MCF 10A (cell line): ENCODE data around the gene RHPN2. TPM values are rescaled to one million over a fixed set of nuclear protein-coding genes. Genes with fewer than 3 reads are reported as not detected.

Experiments used
- BruUV-seq: library from RNA; stranded (reverse); fragments of 400-500 nt; replicated peaks from 2 replicates; lab custom pipeline; 2021; lab: Mats Ljungman, UMichigan
- CTCF ChIA-PET: fragments of 300-600 bp; sonication (Branson Sonifier 250); formaldehyde crosslinking; extraction: SDS; loops from one replicate; lab custom pipeline; 2021; ENCODE audit warnings: antibody characterized with exemption, inconsistent platforms; lab: Yijun Ruan, JAX
- POLR2A ChIA-PET: fragments of 300-600, 350-650 bp; sonication (Branson Sonifier 250); formaldehyde crosslinking; extraction: SDS; loops from one replicate; lab custom pipeline; 2020; ENCODE audit warnings: antibody characterized with exemption, inconsistent platforms; lab: Yijun Ruan, JAX
- DNase-seq: peaks from one replicate; pipeline ENCODE4 v3.0.0-alpha.2; 2018; ENCODE audit not compliant: unreplicated experiment
- H3K27ac Mint-ChIP-seq: one replicate; pipeline ENCODE4 v1.8.0; 2022; ENCODE audit warnings: mild to moderate bottlenecking, low read depth, mixed read lengths; ENCODE audit not compliant: unreplicated experiment
- H3K27me3 Mint-ChIP-seq: one replicate; pipeline ENCODE4 v1.8.0; 2022; ENCODE audit warnings: mixed read lengths; ENCODE audit not compliant: insufficient read depth, unreplicated experiment
- H3K36me3 Mint-ChIP-seq: one replicate; pipeline ENCODE4 v1.8.0; 2022; ENCODE audit warnings: mild to moderate bottlenecking, moderate library complexity, mixed read lengths; ENCODE audit not compliant: insufficient read depth, unreplicated experiment
- H3K4me1 Mint-ChIP-seq: one replicate; pipeline ENCODE4 v1.8.0; 2022; ENCODE audit warnings: mixed read lengths; ENCODE audit not compliant: insufficient read depth, unreplicated experiment
- H3K4me3 Mint-ChIP-seq: one replicate; pipeline ENCODE4 v1.8.0; 2022; ENCODE audit warnings: mild to moderate bottlenecking, moderate library complexity, mixed read lengths; ENCODE audit not compliant: unreplicated experiment
- H3K9me3 Mint-ChIP-seq: one replicate; pipeline ENCODE4 v1.8.0; 2022; ENCODE audit warnings: mixed read lengths; ENCODE audit not compliant: unreplicated experiment
- CTCF ChIP-seq: fragments of 200-600 bp; IDR thresholded peaks from one replicate; pipeline ENCODE4 v1.8.0; 2022; ENCODE audit warnings: antibody characterized with exemption, mild to moderate bottlenecking; ENCODE audit not compliant: unreplicated experiment
- intact Hi-C: fragments of 100-400 bp; cut with micrococcal nuclease; formaldehyde crosslinking; loops from 2 replicates; pipeline ENCODE4 v1.14.1; 2022
- total RNA-seq: library from RNA; stranded (reverse); gene quantifications from 2 replicates; pipeline ENCODE4 v1.2.3, GENCODE V29; 2022

Gene RHPN2
- total RNA-seq, 1 experiment from 2014 or later, result 5.5 TPM

GRCh38 chr19:33085570-33086128, 21.0 kb upstream of the RHPN2 start:
- Mint-ChIP-seq H3K4me3 (no peak overlapping the region), H3K9me3 (no peaks in the 10 kb centered on the region), H3K27me3 (no peaks in the 10 kb centered on the region), H3K4me1 (peaks cover 10% of the 10 kb centered on the region), H3K27ac (no peak overlapping the region), H3K36me3 (peaks cover 33% of the 10 kb centered on the region)
- DNase-seq, result no peak
- intact Hi-C loops, result no loop called here
- TF ChIP-seq CTCF, result no peak
- ChIA-PET CTCF (interaction anchor here (0.6 to 1.7 kb wide), 2 partner anchors 70 to 109 kb away, joined by 3 to 7 read pairs; no protein-coding TSS in a partner anchor), POLR2A (no interaction called here)
- BruUV-seq, result no TSS peak

- BruUV-seq, result TSS peak; percentile 54
- H3K36me3 Mint-ChIP-seq, result peaks cover 9% of the 10 kb centered on the region
- no peak for TF ChIP-seq CTCF
Measured at GRCh38 chr19:33080761-33081681, 16.3 kb upstream of the RHPN2 start, which contains the start of gene GPATCH1. TSS of gene GPATCH1 (plus strand) at chr19:33081181. CDS start at chr19:33081194, 13 bp downstream.

GRCh38 chr19:33075519-33075918, 10.8 kb upstream of the RHPN2 start:
- Mint-ChIP-seq H3K4me1 (peaks cover 6% of the 10 kb centered on the region), H3K27ac (no peak overlapping the region), H3K9me3 (no peaks in the 10 kb centered on the region), H3K27me3 (no peaks in the 10 kb centered on the region), H3K4me3 (no peak overlapping the region), H3K36me3 (no peaks in the 10 kb centered on the region)
- ChIA-PET POLR2A (interaction anchor here (0.7 kb wide), 1 partner anchor 301 kb away, joined by 3 read pairs; no protein-coding TSS in a partner anchor), CTCF (interaction anchor here (0.9 kb wide), 1 partner anchor 13 kb away, joined by 3 read pairs; no protein-coding TSS in a partner anchor)
- BruUV-seq, result no TSS peak
- intact Hi-C loops, result no loop called here
- no peak for TF ChIP-seq CTCF
- DNase-seq, result no peak

More at GRCh38 chr19:33080761-33081681, 16.3 kb upstream of the RHPN2 start, which contains the start of gene GPATCH1:
- Mint-ChIP-seq H3K27ac (peak within 1 kb of the TSS; percentile 86), H3K9me3 (no peaks in the 10 kb centered on the region), H3K27me3 (no peaks in the 10 kb centered on the region), H3K4me1 (peaks cover 16% of the 10 kb centered on the region), H3K4me3 (peak within 1 kb of the TSS; percentile 87)
- ChIA-PET POLR2A (interaction anchor here (0.5 to 2.5 kb wide), 15 partner anchors 9 to 109 kb away, joined by 3 to 15 read pairs (median 5); partner anchors contain the start of genes CEP89, FAAP24 and RHPN2), CTCF (interaction anchor here (0.6 to 2.0 kb wide), 5 partner anchors 21 to 296 kb away, joined by 3 to 13 read pairs (median 6); no protein-coding TSS in a partner anchor)
- intact Hi-C loops, result loop anchor here (1.0 kb wide), 1 partner anchor 105 kb away; no protein-coding TSS in a partner anchor
- DNase-seq, result peak; percentile 90
